GM19395 (cell line): ENCODE measurements around the gene EVL.

Source experiments
- ATAC-seq: cut with Tn5 transposase; IDR thresholded peaks from one replicate; pipeline ENCODE4 v1.9.1; 2021; ENCODE audit warnings: mild to moderate bottlenecking, moderate library complexity; ENCODE audit not compliant: unreplicated experiment

EVL gene

GRCh38 chr14:100081997-100082625 lies 16.9 kb downstream of the EVL start:
- no peak for ATAC-seq

- ATAC-seq, result no peak
Measured at GRCh38 chr14:100082723-100083122, 17.5 kb downstream of the EVL start.

- no peak for ATAC-seq
Measured at GRCh38 chr14:100083706-100084105, 18.5 kb downstream of the EVL start.

GRCh38 chr14:100084591-100084990 lies 19.4 kb downstream of the EVL start:
- ATAC-seq, result no peak

DNA sequence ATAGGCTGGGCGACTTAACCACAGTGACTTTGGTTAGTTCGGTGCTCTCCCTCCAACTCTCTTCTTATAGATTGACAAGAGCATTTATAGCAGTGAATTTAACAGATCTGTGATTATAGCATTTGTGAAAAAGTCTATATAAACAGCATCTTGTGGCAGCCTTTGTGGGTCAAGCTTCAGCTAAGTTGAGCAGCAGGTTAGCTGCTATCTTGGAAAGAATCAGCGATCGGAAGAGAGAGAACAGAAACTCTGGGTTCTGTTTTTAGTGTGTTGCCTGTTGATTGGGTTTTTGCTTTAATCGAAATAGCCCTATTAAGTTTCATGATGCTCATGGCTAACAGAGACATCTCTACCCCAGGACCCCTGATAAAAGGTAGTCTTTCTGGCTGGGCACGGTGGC lies 20.2 kb downstream of the EVL start:
- ATAC-seq, result no peak

GRCh38 chr14:100086361-100086760 lies 21.1 kb downstream of the EVL start:
- no peak for ATAC-seq

DNA sequence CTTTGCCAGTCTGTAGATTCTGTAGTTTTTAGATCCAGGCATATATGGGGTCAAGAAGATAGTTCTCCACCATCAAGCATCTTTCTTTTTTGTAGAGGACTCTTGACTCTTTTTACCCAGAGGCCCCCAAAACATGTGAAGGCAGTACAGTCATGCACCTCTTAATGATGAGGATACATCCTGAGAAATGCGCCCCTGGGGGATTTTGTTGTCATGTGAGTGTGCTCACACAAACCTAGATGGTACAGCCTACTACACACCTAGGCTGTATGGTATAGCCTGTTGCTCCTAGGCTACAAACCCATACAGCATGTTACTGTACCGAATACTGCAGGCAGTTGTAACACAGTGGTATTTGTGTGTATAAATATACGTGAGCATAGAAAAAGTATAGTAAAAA lies 23.0 kb downstream of the EVL start:
- ATAC-seq, result no peak

- no peak for ATAC-seq
Measured at GRCh38 chr14:100091386-100091785, 26.2 kb downstream of the EVL start.

GRCh38 chr14:100092832-100093231 lies 27.6 kb downstream of the EVL start:
- no peak for ATAC-seq

- no peak for ATAC-seq
Measured at GRCh38 chr14:100093319-100093718, 28.1 kb downstream of the EVL start.

- ATAC-seq, result no peak
Measured at GRCh38 chr14:100096656-100097055, 31.4 kb downstream of the EVL start.

DNA sequence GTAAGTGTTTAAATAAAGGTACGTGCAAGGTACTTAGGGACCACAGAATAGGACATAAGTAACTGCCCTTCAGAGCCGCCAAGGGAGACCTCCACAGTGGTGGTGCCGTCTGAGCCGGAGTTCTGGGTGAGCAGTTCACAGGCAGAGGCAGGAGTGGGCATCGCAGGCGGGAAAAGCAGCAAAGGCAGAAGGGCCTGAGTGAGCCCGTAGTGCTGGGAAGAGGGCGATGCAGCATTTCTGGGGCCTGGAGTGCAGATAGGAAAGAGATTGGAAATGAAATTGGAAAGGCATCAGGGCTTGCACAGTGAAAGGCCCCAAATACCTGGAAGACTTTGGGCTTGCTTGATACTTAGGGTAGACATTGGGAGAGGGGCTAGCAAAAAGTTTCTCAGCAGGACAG lies 32.9 kb downstream of the EVL start:
- no peak for ATAC-seq

DNA sequence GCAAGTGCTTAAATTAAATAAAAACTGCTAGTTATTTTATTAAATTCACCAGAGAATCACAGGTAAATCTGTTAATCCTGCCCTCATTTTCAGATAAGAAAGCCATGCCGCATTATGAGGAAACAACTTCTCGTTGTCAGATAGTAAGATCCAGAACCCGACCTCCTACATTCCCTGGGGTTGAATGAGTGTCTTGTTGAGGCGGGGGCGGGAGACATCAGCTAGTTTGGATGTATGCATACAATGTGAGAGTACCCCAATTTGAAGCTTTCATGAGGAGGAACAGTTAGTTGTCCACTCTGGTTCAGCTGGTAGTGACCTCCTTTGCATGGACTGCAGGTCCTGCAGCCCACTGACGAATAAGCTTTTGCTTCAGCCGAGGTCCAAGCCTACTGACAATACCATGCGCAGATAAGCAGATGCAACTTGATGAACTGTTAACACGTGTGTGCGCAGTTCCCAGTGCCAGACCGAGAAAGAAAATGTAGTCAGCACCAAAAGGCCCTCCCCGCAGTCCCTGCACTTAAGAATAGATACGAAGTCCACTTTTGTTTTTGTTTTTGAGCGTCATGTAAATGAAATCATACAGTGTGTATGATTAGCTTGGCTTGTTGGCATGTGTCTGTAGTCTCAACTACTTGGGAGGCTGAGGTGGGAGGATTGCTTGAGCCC lies 34.9 kb downstream of the EVL start:
- no peak for ATAC-seq

- no peak for ATAC-seq
Measured at GRCh38 chr14:100102156-100102785, 37.0 kb downstream of the EVL start.

GRCh38 chr14:100103250-100104005 lies 38.2 kb downstream of the EVL start:
- ATAC-seq, result no peak

GRCh38 chr14:100104006-100104352 lies 38.8 kb downstream of the EVL start:
- ATAC-seq, result no peak

DNA sequence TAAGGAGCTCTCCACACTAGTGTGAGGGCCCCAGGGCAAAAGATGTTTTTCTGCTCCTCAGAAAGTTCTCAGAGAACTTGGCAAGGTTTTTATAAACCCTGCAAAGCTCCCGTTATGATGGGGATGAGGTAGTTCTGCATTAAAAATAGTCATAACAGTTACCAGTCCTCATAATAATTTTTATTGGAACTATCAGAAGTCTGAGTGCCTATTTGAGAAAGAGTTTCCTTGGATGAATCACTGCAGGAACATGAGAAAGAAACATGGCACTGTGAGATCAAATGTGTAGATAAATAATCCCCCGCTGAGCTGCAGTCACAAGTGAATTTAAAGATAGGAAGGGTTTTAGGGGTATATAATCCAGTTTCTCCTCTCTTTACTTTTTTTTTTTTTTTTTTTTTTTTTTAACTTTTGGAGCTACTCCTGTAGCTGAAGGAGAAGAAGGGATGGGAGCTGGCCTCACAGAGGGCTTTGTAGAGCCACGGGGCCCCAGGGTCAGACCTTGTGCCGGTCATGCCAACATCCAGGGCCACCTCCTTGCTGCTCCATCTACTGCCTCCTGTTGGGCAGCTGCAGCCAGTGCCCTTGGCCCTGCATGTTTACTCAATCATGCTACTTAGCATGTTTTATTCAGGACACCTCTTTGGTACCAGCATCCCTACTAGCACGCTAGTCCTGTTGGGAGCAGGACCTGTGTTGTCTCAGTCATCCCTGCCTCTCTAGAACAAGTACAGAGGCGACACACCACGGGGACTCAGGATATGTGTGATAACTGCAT lies 39.5 kb downstream of the EVL start:
- ATAC-seq, result no peak

GRCh38 chr14:100105357-100106169 lies 40.3 kb downstream of the EVL start:
- no peak for ATAC-seq

GRCh38 chr14:100106250-100107112 lies 41.3 kb downstream of the EVL start:
- ATAC-seq, result no peak
